ENCODE data around the gene FARS2.

DNA sequence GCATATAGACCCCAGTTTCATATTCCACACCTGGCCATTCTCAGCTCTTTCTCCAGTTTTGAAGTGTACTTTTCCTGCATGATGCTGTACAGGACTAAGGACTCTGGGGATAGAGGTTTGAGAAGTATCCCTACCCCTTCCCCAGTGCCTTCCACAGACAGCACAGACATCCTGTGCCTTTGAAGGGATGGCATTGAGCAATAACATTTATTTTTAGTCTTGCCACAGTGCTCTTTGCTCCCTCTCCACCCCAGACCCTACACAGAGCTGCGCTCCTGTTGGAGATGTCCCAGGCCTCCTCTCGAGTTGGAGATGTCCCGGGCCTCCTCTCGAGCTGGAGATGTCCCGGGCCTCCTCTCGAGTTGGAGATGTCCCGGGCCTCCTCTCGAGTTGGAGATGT, 275.8 kb downstream of the FARS2 start:
- TF ChIP-seq TCF7L2 (IDR thresholded peaks at IDR 0.05; ENCODE audit: borderline replicate concordance, extremely low read depth, insufficient read depth, insufficient read length) (no peak), ELF1 (IDR thresholded peaks at IDR 0.05; ENCODE audit: borderline replicate concordance, low read depth) (no peak), YY1 (IDR thresholded peaks at IDR 0.05; ENCODE audit: extremely low read depth, insufficient replicate concordance, low read depth, low read length) (no peak), POLR2AphosphoS5 (IDR thresholded peaks at IDR 0.05; ENCODE audit: low read depth, low read length) (no peak), JUND (IDR thresholded peaks at IDR 0.05) (no peak)
- TF ChIP-seq, protein P1, sequence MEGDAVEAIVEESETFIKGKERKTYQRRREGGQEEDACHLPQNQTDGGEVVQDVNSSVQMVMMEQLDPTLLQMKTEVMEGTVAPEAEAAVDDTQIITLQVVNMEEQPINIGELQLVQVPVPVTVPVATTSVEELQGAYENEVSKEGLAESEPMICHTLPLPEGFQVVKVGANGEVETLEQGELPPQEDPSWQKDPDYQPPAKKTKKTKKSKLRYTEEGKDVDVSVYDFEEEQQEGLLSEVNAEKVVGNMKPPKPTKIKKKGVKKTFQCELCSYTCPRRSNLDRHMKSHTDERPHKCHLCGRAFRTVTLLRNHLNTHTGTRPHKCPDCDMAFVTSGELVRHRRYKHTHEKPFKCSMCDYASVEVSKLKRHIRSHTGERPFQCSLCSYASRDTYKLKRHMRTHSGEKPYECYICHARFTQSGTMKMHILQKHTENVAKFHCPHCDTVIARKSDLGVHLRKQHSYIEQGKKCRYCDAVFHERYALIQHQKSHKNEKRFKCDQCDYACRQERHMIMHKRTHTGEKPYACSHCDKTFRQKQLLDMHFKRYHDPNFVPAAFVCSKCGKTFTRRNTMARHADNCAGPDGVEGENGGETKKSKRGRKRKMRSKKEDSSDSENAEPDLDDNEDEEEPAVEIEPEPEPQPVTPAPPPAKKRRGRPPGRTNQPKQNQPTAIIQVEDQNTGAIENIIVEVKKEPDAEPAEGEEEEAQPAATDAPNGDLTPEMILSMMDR (IDR thresholded peaks at IDR 0.05 in 2 of 3, conservative IDR thresholded peaks at IDR 0.05 in 1 of 3; ENCODE audit: borderline replicate concordance in 1 of 3, insufficient read depth in 1 of 3, low read depth in 2 of 3, low read length in 2 of 3), result no peak

Measured in HCT116 (cell line).